Measurements from ENCODE around the gene GNAI2.
A peak's percentile ranks its signal among the peaks of the same experiment; 100 is the strongest.
"Not testable (repeated sequence)": the region's sequence is repeated elsewhere in the genome, so short reads cannot be mapped to it uniquely, and the experiment has no call there.

The GNAI2 gene

DNA sequence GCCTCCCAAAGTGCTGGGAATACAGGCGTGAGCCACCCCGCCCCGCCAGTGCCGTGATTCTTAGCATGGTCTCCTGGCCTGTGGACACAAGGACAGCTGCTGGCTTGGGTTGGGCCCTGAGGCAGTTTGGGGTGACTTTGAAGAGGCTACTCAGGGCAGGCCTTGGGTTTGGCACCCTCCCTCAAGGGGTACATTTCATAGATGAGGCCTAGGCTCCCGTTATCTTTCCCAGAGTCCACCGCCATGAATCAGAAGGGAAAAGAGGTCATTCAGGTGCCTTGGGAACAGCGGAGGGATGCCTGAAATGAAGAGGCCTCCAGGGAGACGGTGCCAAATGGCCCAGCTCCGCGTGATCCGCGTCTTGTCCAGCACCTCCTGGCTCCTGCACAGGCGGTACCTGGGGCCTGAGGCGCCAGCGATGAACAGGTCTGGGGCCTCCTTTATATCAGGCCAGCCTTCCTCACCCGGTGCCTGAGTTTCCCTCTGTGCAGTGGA is 9.3 kb downstream of the GNAI2 start:
- DNase-seq (ENCODE audit: low read depth): no peak

DNA sequence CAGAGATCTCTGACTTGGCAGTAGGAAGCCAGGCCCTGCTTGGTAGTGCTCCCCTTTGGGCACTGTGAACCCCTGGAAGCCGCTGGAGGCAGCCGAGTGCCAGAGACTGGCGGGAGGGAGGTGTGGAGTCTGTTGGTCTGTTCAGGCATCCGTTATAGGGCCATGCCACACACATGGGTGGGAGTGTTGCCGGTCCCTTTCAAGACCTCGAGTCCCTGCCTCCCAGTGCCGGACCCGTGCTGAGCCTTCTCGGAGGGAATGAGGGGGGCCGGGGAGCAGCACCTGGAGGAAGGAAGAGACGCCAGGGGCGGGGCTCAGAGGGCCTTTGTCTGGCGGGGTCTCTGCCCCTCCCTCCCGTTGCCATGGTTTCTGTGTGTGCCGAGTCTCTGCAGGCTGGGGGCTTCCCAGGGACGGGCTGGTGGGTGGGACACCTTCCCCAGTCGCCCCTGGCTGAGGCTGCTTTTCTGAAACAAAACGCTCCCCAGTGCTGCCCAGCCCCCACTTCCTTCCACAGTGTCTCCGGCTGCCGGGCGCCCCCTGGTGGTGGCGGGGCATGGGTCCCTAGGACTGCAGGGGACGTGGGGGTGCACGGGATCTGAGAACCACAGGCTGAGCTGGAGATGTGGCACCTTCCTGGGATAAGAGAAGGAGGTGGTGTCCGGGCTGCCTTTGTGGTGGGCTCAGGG is 10.0 kb downstream of the GNAI2 start:
- DNase-seq (ENCODE audit: low read depth): no peak

DNA sequence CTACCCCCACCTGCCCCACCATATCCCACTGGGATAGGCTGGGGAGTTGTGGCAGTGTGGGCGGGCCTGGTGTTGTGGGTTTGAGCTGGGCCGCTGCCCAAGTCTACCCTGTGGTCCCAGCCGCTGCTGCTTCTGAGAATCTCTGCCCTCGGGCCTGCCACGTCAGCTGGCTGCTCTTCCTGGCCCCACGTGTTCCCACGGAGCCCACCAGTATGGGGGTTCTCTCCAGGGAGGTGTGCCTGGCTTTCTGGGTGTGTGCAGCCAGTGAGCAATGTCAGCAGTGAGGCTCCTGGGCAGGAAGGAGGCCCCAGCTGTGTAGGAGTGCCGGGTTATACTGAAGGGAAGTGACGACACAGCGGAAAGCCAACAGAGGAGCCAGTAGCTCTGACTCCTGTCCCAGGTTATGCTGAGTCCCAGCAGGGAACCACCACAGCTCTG is 10.5 kb downstream of the GNAI2 start:
- DNase-seq (ENCODE audit: low read depth): peak; percentile 75

DNA sequence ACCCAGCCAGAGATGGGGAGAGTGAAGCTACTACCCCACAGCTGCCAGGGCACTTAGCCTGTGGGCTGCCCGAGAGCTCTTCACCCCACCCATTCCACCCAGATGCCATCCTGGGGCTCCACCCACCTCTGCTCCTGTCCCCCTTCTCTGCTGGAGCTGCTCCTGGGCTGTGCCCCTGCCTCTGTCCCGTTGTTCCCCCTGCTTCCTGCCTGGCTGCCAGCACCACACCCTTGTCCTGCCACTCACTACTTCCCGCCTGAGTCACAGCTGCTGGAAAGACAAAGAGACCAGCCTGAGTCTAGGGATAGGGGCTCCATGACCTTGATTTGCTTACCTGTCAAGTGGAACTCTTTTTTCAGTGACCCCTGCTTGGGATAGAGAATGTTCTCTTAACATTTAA is 12.4 kb downstream of the GNAI2 start:
- DNase-seq (ENCODE audit: low read depth): no peak

DNA sequence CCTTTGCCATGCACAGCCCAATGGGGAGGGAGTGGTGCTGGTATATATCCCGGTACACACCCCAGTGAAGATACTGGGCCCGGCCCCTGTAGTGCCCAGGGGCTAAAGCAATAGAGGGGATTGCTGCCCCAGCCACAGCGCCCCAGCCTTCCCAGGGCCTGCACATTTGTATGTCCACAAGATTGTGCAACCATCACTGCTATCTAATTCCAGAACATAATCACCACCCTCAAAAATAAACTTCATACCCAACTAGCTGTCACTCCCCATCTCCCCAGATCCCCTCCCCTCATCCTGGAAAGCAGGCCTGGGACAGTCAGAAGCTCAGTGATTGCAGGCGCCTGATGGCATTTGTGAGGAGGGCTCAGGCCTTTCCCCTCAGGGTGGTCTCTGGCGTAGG is 13.5 kb downstream of the GNAI2 start:
- DNase-seq (ENCODE audit: low read depth): no peak

DNA sequence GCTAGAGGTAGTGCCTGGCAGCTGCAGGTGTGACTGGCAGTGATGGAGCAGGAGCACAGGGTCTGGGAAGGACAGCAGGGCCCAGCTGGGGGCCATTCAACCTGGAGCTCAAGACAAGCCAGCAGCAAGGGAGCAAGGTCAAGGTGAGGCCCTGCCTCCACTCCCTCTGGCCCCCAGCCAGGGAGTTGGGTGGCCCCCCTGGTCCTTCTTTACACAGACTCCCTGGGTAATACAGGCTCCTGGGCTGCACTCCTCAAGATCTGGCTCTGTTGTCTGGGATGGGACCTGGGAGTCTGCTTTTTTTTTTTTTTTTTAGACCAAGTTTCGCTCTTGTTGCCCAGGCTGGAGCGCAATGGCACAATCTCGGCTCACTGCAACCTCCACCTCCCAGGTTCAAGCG is 14.5 kb downstream of the GNAI2 start:
- no peak for DNase-seq (ENCODE audit: low read depth)

DNA sequence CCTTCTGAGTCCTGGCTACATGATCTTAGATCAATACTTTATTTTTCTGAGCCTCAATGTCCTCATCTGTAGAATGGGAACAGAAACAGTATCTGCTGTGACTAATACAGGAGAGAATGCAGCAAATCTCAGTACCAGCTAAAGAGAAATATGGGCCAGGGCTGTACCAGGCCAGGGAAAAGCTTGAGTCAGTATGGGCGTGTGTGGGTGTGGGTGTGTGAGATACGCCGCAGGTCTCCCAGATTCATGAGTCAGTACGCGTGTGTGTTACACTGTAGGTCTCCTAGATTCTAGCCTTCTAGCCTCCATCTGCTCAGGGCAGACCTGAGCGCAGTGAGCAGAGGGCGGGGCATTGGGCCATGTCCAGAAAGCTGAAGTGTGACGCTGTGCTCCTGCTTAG is 15.2 kb downstream of the GNAI2 start:
- no peak for DNase-seq (ENCODE audit: low read depth)

DNA sequence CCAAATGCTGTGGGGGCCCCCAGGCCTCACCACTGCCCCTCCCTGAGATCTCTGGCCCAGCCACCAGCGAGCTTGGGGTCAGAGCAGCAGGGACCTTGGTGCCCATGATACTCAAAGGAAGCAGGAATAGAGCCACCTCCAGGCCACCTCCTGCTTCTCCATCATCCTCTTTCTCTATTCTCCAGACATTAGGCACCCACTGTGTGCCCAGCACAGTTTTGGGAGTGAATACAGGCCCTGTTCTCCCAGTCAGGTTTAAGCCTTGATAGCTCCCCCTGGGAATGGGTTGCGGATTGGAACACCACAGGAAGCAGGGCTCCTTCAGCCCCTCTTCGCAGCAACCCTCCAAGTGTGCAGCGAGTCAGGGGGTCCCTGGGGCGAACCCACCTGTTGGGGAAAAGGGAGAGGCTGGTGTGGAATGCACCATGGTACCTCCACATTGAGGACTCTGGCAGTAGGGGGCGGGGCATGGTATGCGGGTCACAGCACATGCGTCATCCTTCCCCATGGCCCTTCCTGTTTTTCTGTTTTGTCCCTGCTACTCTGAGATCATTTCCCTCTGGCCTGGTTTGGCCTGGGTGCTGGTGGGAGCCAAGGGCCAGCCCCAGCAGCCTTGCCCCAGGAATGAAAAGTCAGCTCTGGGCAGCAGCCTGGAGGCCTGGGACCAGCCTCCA is 18.7 kb downstream of the GNAI2 start:
- DNase-seq (ENCODE audit: low read depth): no peak

DNA sequence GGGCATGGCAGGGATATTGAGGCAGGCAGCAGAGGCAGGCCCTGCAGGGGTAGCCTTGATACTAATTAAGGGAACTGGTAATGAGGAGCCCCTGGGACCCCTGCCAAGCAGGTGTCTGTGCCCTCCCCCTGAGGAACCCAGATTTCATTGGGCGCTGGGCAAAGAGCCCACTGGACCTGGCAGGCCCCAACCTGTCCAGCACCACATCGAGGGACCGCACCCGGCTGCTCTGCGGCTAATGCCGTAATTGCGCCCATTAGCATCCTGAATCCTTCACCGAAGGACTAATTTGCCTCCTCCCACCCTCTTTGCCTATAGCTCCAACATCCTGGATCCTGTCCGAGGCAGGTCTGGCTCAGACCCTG is 19.2 kb downstream of the GNAI2 start:
- no peak for DNase-seq (ENCODE audit: low read depth)

DNA sequence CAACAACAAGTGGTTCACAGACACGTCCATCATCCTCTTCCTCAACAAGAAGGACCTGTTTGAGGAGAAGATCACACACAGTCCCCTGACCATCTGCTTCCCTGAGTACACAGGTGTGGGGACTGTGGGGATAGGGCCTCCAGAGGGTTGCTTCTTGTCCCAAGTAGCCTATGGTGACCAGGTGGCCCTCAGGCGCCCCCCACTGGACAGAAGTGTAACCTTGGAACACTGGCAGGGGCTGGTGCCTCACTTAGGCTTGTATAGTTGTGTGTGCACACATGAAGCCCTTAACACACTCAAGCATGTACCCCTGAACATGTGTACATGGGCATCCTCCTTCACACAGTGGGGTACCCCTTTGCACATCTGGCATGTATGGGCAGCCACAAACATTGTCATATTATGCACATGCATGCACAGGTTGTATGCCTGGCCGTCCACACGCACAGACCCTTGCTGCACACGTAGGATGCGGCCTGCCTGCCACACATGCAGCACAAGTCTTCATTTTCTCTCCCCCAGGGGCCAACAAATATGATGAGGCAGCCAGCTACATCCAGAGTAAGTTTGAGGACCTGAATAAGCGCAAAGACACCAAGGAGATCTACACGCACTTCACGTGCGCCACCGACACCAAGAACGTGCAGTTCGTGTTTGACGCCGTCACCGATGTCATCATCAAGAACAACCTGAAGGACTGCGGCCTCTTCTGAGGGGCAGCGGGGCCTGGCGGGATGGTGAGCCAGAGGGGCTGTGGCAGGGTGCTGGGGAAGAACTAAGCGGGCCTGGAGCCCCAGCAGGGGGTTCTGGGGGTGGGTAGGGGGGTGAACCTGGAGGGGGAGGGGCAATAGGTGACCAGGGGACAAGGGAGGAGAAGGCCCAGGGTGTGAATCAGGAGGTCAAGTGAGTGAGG is 21.2 kb downstream of the GNAI2 start:
- no peak for DNase-seq (ENCODE audit: low read depth)

DNA sequence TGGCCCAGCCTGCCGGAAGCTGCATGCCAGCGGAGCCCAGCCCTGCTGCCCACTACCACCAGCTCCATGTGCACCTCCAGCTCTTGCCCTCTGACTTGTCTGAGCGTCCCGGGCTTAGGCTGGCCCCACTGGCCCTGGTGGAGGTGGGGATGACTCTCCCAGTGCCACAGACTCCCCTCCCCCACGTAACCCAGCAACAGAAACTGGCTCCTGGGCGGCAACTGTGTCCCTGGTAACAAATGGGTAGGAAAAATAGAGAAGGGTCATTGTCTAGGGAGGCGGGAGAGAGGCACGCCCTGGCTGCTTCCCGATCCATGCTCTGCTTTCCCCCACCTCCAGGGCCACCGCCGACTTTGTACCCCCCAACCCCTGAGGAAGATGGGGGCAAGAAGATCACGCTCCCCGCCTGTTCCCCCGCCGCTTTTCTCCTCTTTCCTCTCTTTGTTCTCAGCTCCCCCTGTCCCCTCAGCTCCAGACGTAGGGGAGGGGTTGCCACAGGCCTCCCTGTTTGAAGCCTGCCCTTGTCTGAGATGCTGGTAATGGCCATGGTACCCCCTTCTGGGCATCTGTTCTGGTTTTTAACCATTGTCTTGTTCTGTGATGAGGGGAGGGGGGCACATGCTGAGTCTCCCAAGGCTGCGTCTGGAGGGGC is 22.2 kb downstream of the GNAI2 start:
- DNase-seq (ENCODE audit: low read depth): no peak

DNA sequence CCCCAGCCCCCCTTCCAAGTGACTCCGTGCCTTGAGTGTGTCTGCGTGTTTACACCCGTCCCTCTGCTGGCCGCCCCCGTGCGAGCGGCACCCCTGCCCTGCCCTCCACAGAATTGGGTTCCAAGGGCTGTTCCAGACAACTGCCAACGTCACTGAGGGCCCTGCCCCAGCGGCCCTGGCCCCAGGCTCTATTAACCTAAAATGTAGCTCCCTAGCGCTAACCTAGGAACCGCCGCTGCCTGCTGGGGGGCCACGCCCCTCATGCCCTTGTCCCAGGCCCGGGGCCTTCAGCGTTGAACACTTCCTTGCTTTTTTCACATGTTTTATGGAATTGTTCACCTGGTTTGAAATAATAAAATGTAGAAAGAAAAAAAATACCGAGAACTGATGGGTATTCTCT is 23.0 kb downstream of the GNAI2 start:
- DNase-seq (ENCODE audit: low read depth): no peak

DNA sequence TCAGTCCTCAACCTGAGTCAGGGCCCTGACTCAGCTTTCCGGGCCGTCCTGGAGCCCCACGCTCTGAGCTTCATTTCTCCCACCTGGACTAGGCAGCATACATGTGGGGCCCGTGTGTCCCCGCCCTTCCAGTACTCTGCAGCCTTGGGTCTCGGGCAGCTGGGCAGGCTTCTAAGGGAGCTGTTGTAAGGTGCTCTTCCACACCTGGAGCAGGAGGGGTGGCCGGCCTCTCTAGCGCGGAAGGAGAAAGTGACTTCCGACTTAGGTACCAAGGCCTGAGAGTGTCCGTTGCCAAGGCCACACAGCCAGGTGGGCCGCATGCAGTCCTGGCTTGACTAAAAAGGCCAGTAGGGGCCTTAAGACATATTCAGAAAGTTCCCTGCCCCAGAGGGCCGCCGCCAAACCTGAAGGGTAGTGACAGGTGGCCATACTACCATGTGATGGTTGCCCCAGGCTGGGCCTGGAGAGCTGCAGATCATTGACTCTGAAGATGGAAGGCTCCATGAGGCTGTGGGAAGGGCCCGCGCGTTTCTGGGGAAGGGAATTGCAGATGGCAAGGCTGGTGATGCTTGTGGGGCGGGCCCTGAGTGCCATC is 23.5 kb downstream of the GNAI2 start:
- no peak for DNase-seq (ENCODE audit: low read depth)

DNA sequence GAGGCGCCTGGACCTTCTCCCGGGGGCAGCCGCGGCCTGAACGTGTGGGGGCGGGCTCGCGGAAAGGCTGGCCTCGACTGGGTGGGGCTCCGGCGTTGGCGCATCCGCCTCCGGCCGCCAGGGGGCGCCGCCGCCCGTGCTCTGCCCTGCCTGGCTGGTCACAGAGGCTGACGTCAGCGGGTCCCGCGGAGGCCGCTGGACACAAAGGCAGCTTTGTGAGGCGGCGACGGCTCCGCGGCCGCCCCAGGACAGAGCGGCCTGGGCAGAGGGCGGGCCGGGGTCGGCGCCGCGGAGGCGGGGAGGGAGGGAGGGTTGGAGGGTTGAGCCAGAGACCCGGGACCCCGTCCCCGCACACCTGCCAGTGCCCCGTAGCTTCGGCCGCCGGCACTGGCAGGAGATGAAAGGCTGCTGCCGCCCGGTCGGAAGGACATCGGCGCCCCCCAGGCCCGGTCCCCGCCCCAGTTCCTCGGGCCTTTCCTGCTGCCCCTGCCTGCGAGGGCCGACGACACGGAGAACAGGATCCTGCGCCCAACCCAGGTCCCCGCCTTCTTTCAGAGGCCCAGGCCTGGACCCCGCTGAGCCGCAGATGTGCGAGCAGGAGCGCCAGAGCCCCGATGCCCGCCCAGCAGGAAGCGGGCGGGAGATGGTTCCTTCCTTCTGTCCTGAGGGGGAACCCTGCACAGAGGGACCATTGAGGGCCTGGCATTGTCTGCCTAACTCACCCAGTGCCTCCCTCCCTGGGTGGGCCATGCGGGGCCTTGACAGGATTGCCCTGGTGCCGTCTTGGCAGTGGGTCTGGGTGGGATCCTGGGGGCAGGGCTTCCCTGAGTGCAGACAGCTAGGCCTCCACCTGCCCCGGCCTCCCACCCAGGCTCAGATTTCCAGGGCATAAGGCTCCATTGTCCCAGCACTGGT is 24.3 kb downstream of the GNAI2 start:
- DNase-seq (ENCODE audit: low read depth): no peak

DNA sequence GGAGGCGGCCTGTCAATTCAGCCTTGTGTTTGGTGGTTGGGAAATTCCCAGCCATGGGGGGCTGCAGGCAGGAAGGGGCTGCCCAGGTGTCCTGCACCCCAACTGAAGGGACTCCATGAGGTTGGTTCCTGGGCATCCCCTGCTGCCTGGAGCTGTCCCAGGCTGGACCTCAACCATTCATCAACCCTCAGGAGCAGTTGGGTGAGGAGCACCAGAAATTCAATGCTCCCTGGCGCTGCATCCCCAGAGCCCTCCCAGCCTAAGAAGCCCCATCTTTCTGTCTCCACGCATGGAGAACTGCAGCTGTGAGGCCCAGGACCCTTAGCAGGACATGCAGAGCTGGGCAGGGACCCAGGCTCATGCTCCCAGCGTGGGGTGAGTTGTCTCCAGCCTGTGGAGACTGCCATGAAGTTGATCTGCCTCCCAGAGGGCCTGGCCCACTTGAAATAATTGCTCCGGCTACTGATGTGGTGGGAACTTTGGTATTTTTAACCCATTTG is 25.0 kb downstream of the GNAI2 start:
- no peak for DNase-seq (ENCODE audit: low read depth)

DNA sequence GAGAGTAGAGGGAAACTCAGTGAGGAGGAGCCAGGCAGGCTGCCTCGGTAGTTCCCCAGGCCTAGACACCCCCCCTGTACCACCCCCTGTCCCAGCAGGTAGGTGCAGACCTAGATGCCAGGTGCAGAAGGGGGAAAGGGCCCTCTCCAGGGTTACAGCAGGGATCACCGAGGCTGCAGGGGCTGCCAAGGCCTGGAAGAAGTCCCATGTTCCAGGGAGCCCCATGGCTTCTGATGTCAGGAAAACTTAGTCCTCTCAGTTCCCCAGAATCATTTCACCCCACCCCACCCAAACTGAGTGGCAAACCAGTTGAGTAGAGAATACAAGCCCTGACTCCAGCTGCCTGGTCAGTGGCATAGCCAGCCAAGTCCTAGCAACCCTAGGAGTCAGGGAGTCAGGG is 25.5 kb downstream of the GNAI2 start:
- no peak for DNase-seq (ENCODE audit: low read depth)

DNA sequence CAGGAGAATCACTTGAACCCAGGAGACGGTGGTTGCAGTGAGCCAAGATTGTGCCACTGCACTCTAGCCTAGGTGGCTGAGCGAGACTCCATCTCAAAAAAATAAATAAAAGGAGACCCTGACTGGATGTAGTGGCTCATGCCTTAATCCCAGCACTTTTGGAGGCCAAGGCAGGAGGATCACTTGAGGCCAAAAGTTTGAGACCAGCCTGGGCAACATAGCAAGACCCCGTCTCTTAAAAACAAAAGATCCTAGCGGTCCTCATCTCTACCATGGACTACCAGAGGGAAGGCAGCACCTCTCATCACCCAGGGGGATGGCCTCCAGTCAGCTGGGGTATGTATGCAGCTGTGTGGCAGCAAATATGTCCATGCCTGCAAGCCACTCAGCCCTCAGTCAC is 26.2 kb downstream of the GNAI2 start:
- DNase-seq (ENCODE audit: low read depth): not testable (repeated sequence)

DNA sequence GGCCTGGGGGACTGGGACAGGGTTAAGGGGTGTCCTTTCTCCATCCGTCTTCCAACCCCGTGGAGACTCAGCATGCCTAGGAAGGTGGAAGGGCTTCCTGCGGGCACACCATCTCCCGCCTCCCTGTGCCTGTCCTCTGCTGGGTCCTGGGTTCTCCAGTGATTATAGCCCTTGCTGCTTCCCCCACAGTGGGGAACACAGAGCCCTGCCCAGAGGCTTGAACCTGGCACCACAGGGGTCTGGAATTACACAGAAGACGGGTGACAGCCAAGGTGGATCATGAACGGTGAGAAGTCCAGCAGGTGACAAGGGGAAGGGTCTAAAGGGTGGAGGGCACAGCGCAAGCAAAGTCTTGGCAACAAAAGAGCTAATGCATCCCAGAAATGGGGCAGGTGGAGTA is 26.8 kb downstream of the GNAI2 start:
- DNase-seq (ENCODE audit: low read depth): no peak

DNA sequence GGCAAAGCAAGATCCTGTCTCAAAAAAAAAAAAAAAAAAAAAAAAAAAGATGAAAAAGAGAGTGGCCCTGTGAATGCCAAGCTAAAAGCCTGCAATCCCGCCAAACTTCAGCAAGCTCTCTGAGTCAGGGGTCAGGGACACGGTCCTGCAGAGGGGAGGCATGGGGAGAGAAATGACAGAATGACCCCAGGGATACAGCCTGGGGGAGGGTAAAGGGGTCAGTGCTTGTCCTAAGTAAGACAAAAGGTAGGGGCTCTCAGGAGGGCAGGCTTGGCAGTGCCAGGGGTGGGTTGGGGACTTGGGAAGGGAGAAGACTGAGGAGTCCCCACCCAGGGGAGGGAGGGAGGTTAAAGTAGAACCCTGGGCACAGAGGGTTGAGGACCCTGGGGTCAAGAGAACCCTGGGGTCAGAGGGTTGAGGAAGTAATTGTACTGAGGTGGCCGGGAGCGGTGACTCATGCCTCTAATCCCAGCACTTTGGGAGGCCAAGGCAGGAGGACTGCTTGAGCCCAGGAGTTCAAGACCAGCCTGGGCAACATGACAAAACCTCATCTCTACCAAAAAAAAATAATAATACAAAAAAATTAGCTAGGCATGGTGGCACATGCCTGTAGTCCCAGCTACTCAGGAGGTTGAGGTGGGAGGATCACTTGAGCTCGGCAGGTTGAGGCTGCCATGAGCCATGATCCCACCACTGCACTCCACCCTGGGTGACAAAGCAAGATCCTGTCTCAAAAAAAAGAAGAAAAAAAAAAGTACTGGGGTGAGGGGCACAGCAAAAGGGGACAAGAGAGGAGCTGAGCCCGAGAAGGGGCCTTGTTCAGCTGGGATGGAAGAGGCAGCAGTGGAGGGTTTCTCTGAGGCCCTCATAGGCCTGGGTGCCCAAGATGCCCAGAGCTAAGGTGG is 27.7 kb downstream of the GNAI2 start:
- no peak for DNase-seq (ENCODE audit: low read depth)

Measured in GM04503 (cell line).